AG04450 (cell line): Measurements from ENCODE around the gene RRP1B. TPM values are rescaled to one million over a fixed set of nuclear protein-coding genes. Genes with fewer than 3 reads are reported as not detected.
A peak's percentile ranks its signal among the peaks of the same experiment; 100 is the strongest.

Experiments used
- CTCF ChIA-PET: fragments of 300-600, 350-600 bp; formaldehyde crosslinking; extraction: SDS; loops from one replicate; lab custom pipeline; 2022; ENCODE audit warnings: antibody characterized with exemption, inconsistent platforms; lab: Charles Lee
- POLR2A ChIA-PET: fragments of 350-600 bp; formaldehyde crosslinking; extraction: SDS; loops from one replicate; lab custom pipeline; 2021; ENCODE audit warnings: antibody characterized with exemption, inconsistent platforms; lab: Yijun Ruan, JAX
- DNase-seq: peaks from one replicate; pipeline ENCODE4 v3.0.0-alpha.2; 2011; ENCODE audit warnings: low read depth, low spot score
- H3K27ac ChIP-seq: one replicate; pipeline ENCODE4 v1.5.1; 2012; ENCODE audit warnings: low read depth, low read length, control low read depth
- H3K27me3 ChIP-seq: one replicate; pipeline ENCODE4 v1.6.0; 2012; ENCODE audit warnings: low read length; ENCODE audit not compliant: control insufficient read depth, insufficient read depth
- H3K4me3 ChIP-seq: 2 replicates; pipeline ENCODE4 v1.5.1; 2011; ENCODE audit warnings: mild to moderate bottlenecking, low read depth, low read length, control low read depth
- H3K9me3 ChIP-seq: 2 replicates; pipeline ENCODE4 v1.5.1; 2012; ENCODE audit warnings: low read length; ENCODE audit not compliant: control insufficient read depth, insufficient read depth
- polyA plus RNA-seq: library from polyadenylated mRNA; depleted of rRNA; stranded (reverse); fragments of >200 nt; gene quantifications from 2 replicates; pipeline ENCODE4 v1.2.3, GENCODE V29; 2011; rRNA removed
- small RNA-seq: library from RNA; depleted of rRNA; stranded (forward); fragments of <200 nt; gene quantifications from one replicate; pipeline ENCODE3, GENCODE V24; 2012; ENCODE audit warnings: low read depth; ENCODE audit not compliant: insufficient read length
- TF ChIP-seq, protein P1 (sequence below): IDR thresholded peaks from 2 replicates; pipeline ENCODE4 v1.5.1; 2011; ENCODE audit warnings: low read depth, low read length, control low read depth, inconsistent platforms

RRP1B gene
- polyA plus RNA-seq, 1 experiment, result 17.4 TPM

- Histone ChIP-seq H3K9me3 (peaks cover 8% of the 10 kb centered on the region; the same call in 1 of the 2 replicates), H3K27ac (peak overlapping the region; percentile 31), H3K27me3 (no peaks in the 10 kb centered on the region), H3K4me3 (no peak overlapping the region)
- TF ChIP-seq, protein P1, sequence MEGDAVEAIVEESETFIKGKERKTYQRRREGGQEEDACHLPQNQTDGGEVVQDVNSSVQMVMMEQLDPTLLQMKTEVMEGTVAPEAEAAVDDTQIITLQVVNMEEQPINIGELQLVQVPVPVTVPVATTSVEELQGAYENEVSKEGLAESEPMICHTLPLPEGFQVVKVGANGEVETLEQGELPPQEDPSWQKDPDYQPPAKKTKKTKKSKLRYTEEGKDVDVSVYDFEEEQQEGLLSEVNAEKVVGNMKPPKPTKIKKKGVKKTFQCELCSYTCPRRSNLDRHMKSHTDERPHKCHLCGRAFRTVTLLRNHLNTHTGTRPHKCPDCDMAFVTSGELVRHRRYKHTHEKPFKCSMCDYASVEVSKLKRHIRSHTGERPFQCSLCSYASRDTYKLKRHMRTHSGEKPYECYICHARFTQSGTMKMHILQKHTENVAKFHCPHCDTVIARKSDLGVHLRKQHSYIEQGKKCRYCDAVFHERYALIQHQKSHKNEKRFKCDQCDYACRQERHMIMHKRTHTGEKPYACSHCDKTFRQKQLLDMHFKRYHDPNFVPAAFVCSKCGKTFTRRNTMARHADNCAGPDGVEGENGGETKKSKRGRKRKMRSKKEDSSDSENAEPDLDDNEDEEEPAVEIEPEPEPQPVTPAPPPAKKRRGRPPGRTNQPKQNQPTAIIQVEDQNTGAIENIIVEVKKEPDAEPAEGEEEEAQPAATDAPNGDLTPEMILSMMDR, result no peak
- CTCF ChIA-PET, result interaction anchor here (0.7 kb wide), 1 partner anchor 12 kb away, joined by 3 read pairs; no protein-coding TSS in a partner anchor
- POLR2A ChIA-PET, result interaction anchor here (0.5 to 1.0 kb wide), 3 partner anchors 12 to 126 kb away, joined by 3 to 8 read pairs (median 4); no protein-coding TSS in a partner anchor
- no peak for DNase-seq
Measured at GRCh38 chr21:43740497-43741156, 81.3 kb downstream of the RRP1B start.

DNA sequence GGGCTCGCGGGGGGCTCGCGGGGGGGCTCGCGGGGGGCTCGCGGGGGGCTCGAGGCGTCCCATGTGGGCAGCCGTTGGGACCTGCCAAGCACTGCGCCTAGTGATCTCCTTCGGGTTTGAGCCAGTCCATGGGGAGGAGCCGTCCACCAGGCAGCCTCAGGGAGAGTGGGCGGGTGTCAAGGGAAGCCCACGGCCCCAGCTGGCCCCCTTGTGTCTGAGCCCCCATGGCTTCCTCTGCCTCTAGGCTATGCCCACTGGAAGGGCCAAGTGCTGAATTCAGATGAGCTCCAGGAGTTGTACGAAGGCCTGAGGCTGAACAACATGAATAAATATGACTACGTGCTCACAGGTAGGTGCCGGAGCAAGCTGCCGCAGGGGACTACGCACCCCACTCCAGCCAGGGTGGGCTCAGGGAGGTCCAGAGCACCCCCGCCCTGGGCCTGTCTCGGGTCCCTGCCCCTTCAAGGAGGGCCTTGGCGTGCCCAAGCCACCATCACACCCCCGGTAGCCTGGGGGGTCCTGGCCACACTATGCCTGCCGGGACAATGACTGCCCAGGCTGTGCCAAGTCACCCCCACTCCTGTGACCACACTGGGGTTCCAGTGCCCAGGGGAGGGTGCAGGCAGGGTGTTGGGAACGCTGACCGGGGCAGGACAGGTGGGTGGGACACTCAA is 82.2 kb downstream of the RRP1B start:
- H3K4me3 ChIP-seq, result no peak overlapping the region
- POLR2A ChIA-PET, result no interaction called here
- TF ChIP-seq, protein P1, result no peak
- H3K9me3 ChIP-seq, result peaks cover 5% of the 10 kb centered on the region; the same call in 1 of the 2 replicates
- no peak for DNase-seq
- no peak overlapping the region for H3K27ac ChIP-seq
- H3K27me3 ChIP-seq, result no peaks in the 10 kb centered on the region
- CTCF ChIA-PET, result interaction anchor here (0.7 kb wide), 1 partner anchor 13 kb away, joined by 3 read pairs; no protein-coding TSS in a partner anchor

DNA sequence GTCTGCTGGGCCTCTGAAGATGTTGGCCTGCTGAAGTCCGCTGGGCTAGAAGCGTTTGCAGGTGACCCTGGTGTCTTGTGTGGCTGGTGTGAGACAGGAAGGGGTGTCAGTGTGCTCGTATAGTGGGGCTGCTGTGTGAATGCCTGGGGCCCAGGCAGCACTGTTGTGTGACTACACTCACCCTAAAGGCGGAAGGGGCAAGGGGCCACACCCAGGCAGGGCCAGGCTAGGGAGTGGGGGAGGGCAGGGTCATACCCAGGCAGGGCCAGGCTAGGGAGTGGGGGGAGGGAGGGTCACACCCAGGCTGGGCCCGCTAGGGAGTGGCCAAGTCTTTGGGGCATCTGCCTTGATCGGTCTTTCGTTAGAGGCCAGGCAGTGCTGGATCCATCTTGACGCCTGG is 84.6 kb downstream of the RRP1B start:
- Histone ChIP-seq H3K27ac (no peak overlapping the region), H3K4me3 (no peak overlapping the region), H3K27me3 (no peaks in the 10 kb centered on the region), H3K9me3 (no peaks in the 10 kb centered on the region; the same call in 1 of the 2 replicates)
- CTCF ChIA-PET, result no interaction called here
- TF ChIP-seq, protein P1, result no peak
- POLR2A ChIA-PET, result no interaction called here
- DNase-seq, result no peak

DNA sequence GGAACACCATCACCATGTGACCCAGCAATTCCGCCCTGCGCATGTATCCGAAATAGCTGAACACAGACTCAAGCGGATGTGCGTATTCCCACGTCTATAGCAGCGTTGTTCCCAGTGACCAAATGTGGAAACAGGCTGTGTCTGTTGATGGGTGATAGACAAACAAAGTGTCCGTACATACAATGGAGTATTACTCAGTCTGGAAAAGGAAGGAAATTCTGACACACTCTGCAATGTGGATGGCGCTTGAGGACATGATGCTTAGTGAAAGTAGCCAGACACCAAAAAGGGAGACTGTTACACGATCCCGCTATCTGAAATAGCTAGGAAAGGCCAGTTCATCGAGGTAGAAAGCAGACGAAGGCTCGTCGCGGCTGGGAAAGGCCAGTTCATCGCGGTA is 85.4 kb downstream of the RRP1B start:
- ChIA-PET CTCF (no interaction called here), POLR2A (interaction anchor here (0.6 kb wide), 1 partner anchor 9 kb away, joined by 3 read pairs; no protein-coding TSS in a partner anchor)
- Histone ChIP-seq H3K27me3 (no peaks in the 10 kb centered on the region), H3K4me3 (no peak overlapping the region), H3K9me3 (no peaks in the 10 kb centered on the region; the same call in 1 of the 2 replicates), H3K27ac (no peak overlapping the region)
- no peak for DNase-seq
- TF ChIP-seq, protein P1, result no peak

Small RNA genes within 50 kb of the gene (small RNA-seq; reads per million reads assigned to genes)
- not detected for gene MIR6070

Other genes with a start within 250 kb of the RRP1B start
- gene SIK1, start 232.4 kb upstream of the RRP1B start, polyA plus RNA-seq, result 1.3 and 1.4 TPM in 2 replicates
- gene HSF2BP, start 72 bp upstream of the RRP1B start, polyA plus RNA-seq, result 1.0 and 1.1 TPM in 2 replicates
- gene PDXK, start 59.6 kb downstream of the RRP1B start, polyA plus RNA-seq, result 129 and 142 TPM in 2 replicates
- 54.3 and 62.0 TPM in 2 replicates for gene CSTB, start 116.7 kb downstream of the RRP1B start, polyA plus RNA-seq
- 8.2 and 10.6 TPM in 2 replicates for gene RRP1, start 130.0 kb downstream of the RRP1B start, polyA plus RNA-seq
- 36.1 and 47.2 TPM in 2 replicates for gene AGPAT3, start 205.7 kb downstream of the RRP1B start, polyA plus RNA-seq